WTC11 (cell line): ENCODE results near the gene SOX6. TPM values are rescaled to one million over a fixed set of nuclear protein-coding genes. Genes with fewer than 3 reads are reported as not detected.

Experiments used
- ATAC-seq: fragments of 200-7000 bp; cut with Tn5 transposase; 2 replicates; pipeline ENCODE4 v1.10.0; 2021; ENCODE audit warnings: mild to moderate bottlenecking, moderate library complexity
- CTCF ChIA-PET: fragments of 300-600 bp; sonication (Branson Sonifier 250); formaldehyde crosslinking; loops from one replicate; lab custom pipeline; 2021; ENCODE audit warnings: antibody characterized with exemption; lab: Charles Lee
- POLR2A ChIA-PET: fragments of 350-600 bp; sonication (Branson Sonifier 250); formaldehyde crosslinking; loops from one replicate; lab custom pipeline; 2021; ENCODE audit warnings: antibody characterized with exemption; lab: Charles Lee
- DNase-seq: peaks from one replicate; pipeline ENCODE4 v3.0.0; 2021; ENCODE audit warnings: low spot score
- H3K27ac Mint-ChIP-seq: 2 replicates; pipeline ENCODE4 v1.8.0; 2021; ENCODE audit warnings: mixed read lengths
- H3K27me3 Mint-ChIP-seq: 2 replicates; pipeline ENCODE4 v1.8.0; 2021; ENCODE audit warnings: low read depth, mild to moderate bottlenecking, moderate library complexity, mixed read lengths
- H3K36me3 Mint-ChIP-seq: 2 replicates; pipeline ENCODE4 v1.8.0; 2021; ENCODE audit warnings: mixed read lengths
- H3K4me1 Mint-ChIP-seq: 2 replicates; pipeline ENCODE4 v1.8.0; 2022; ENCODE audit warnings: mixed read lengths
- H3K4me3 Mint-ChIP-seq: 2 replicates; pipeline ENCODE4 v1.8.0; 2021; ENCODE audit warnings: mild to moderate bottlenecking, moderate library complexity, mixed read lengths
- H3K9me3 Mint-ChIP-seq: 2 replicates; pipeline ENCODE4 v1.8.0; 2021; ENCODE audit warnings: mixed read lengths
- ATF2 ChIP-seq: sonication (generic); formaldehyde crosslinking; IDR thresholded peaks from 2 replicates; pipeline ENCODE4 v1.8.1; 2022; ENCODE audit warnings: low read depth, missing genetic modification reagents, borderline replicate concordance
- CDX4 ChIP-seq: fragments of 250-450 bp; sonication (Bioruptor Pico); IDR thresholded peaks from 2 replicates; pipeline ENCODE4 v1.9.0; 2021; ENCODE audit warnings: moderate library complexity, mild to moderate bottlenecking, inconsistent platforms, borderline replicate concordance
- CREB1 ChIP-seq: sonication (generic); formaldehyde crosslinking; IDR thresholded peaks from 2 replicates; pipeline ENCODE4 v1.8.0; 2023; ENCODE audit warnings: mild to moderate bottlenecking, missing genetic modification reagents
- CREM ChIP-seq: sonication (generic); formaldehyde crosslinking; IDR thresholded peaks from 2 replicates; pipeline ENCODE4 v1.8.1; 2022; ENCODE audit warnings: mild to moderate bottlenecking, missing genetic modification reagents, moderate library complexity
- E2F5 ChIP-seq: sonication (generic); formaldehyde crosslinking; IDR thresholded peaks from 2 replicates; pipeline ENCODE4 v1.8.1; 2022; ENCODE audit warnings: mild to moderate bottlenecking, moderate library complexity, missing genetic modification reagents
- ELF4 ChIP-seq: sonication (generic); formaldehyde crosslinking; IDR thresholded peaks from 2 replicates; pipeline ENCODE4 v1.8.1; 2022; ENCODE audit warnings: low read depth, mild to moderate bottlenecking, moderate library complexity, missing genetic modification reagents
- EMX1 ChIP-seq: fragments of 250-450 bp; sonication (Bioruptor Pico); IDR thresholded peaks from 2 replicates; pipeline ENCODE4 v1.8.0; 2021; ENCODE audit warnings: mild to moderate bottlenecking
- GRHL2 ChIP-seq: fragments of 250-450 bp; sonication (Bioruptor Pico); IDR thresholded peaks from 2 replicates; pipeline ENCODE4 v1.8.0; 2022; ENCODE audit warnings: mild to moderate bottlenecking, moderate library complexity; ENCODE audit not compliant: insufficient replicate concordance, severe bottlenecking
- IRF1 ChIP-seq: sonication (generic); formaldehyde crosslinking; IDR thresholded peaks from 2 replicates; pipeline ENCODE4 v1.8.0; 2023; ENCODE audit warnings: missing genetic modification reagents
- MXD4 ChIP-seq: fragments of 250-450 bp; sonication (Bioruptor Pico); IDR thresholded peaks from 2 replicates; pipeline ENCODE4 v1.8.0; 2021; ENCODE audit warnings: mild to moderate bottlenecking, moderate library complexity, borderline replicate concordance
- NFATC4 ChIP-seq: fragments of 250-450 bp; sonication (Bioruptor Pico); IDR thresholded peaks from 2 replicates; pipeline ENCODE4 v1.9.0; 2021; ENCODE audit warnings: mild to moderate bottlenecking
- NR2C2 ChIP-seq: sonication (generic); formaldehyde crosslinking; IDR thresholded peaks from 2 replicates; pipeline ENCODE4 v1.8.0; 2022; ENCODE audit warnings: mild to moderate bottlenecking, missing genetic modification reagents
- OVOL2 ChIP-seq: fragments of 250-450 bp; sonication (Bioruptor Pico); IDR thresholded peaks from 2 replicates; pipeline ENCODE4 v1.9.0; 2021; ENCODE audit warnings: mild to moderate bottlenecking, borderline replicate concordance
- PREB ChIP-seq: sonication (generic); formaldehyde crosslinking; IDR thresholded peaks from 2 replicates; pipeline ENCODE4 v1.8.1; 2022; ENCODE audit warnings: mild to moderate bottlenecking, missing genetic modification reagents, moderate library complexity, borderline replicate concordance
- PRRX2 ChIP-seq: fragments of 250-450 bp; sonication (Bioruptor Pico); IDR thresholded peaks from 2 replicates; pipeline ENCODE4 v1.8.0; 2021; ENCODE audit warnings: mild to moderate bottlenecking
- RELA ChIP-seq: sonication (generic); formaldehyde crosslinking; IDR thresholded peaks from 2 replicates; pipeline ENCODE4 v1.8.1; 2022; ENCODE audit warnings: missing genetic modification reagents, mild to moderate bottlenecking, borderline replicate concordance
- SMAD4 ChIP-seq: sonication (generic); formaldehyde crosslinking; IDR thresholded peaks from 2 replicates; pipeline ENCODE4 v1.8.0; 2022; ENCODE audit warnings: mild to moderate bottlenecking, missing genetic modification reagents
- SP1 ChIP-seq: sonication (generic); formaldehyde crosslinking; conservative IDR thresholded peaks from 2 replicates; pipeline ENCODE4 v1.8.1; 2022; ENCODE audit warnings: missing genetic modification reagents
- TCF7 ChIP-seq: sonication (generic); formaldehyde crosslinking; IDR thresholded peaks from 2 replicates; pipeline ENCODE4 v1.8.0; 2022; ENCODE audit warnings: mild to moderate bottlenecking, low read depth, missing genetic modification reagents, moderate library complexity
- TEAD1 ChIP-seq: sonication (generic); formaldehyde crosslinking; IDR thresholded peaks from 2 replicates; pipeline ENCODE4 v1.8.0; 2022; ENCODE audit warnings: mild to moderate bottlenecking, missing genetic modification reagents
- TP53 ChIP-seq: sonication (generic); formaldehyde crosslinking; IDR thresholded peaks from 2 replicates; pipeline ENCODE4 v1.8.1; 2023; ENCODE audit warnings: mild to moderate bottlenecking, missing genetic modification reagents
- USF2 ChIP-seq: sonication (generic); formaldehyde crosslinking; IDR thresholded peaks from 2 replicates; pipeline ENCODE4 v1.8.1; 2023; ENCODE audit warnings: mild to moderate bottlenecking, missing genetic modification reagents, moderate library complexity
- ZBTB43 ChIP-seq: sonication (generic); formaldehyde crosslinking; IDR thresholded peaks from 2 replicates; pipeline ENCODE4 v1.8.1; 2023; ENCODE audit warnings: mild to moderate bottlenecking, missing genetic modification reagents
- ZNF232 ChIP-seq: sonication (generic); formaldehyde crosslinking; IDR thresholded peaks from 2 replicates; pipeline ENCODE4 v1.8.0; 2022; ENCODE audit warnings: mild to moderate bottlenecking, missing genetic modification reagents
- ZNF317 ChIP-seq: sonication (generic); formaldehyde crosslinking; IDR thresholded peaks from 2 replicates; pipeline ENCODE4 v1.8.1; 2023; ENCODE audit warnings: low read depth, mild to moderate bottlenecking, moderate library complexity, missing genetic modification reagents, borderline replicate concordance
- ZNF423 ChIP-seq: fragments of 250-450 bp; sonication (Bioruptor Pico); IDR thresholded peaks from 2 replicates; pipeline ENCODE4 v2.1.2; 2022; ENCODE audit warnings: mild to moderate bottlenecking, moderate library complexity
- ZNF425 ChIP-seq: fragments of 250-450 bp; sonication (Bioruptor Pico); conservative IDR thresholded peaks from 2 replicates; pipeline ENCODE4 v1.9.0; 2021; ENCODE audit warnings: mild to moderate bottlenecking
- ZNF671 ChIP-seq: fragments of 250-450 bp; sonication (Bioruptor Pico); IDR thresholded peaks from 2 replicates; pipeline ENCODE4 v1.8.0; 2021; ENCODE audit warnings: mild to moderate bottlenecking
- total RNA-seq: library from RNA; stranded (reverse); gene quantifications from 3 replicates; pipeline ENCODE4 v1.2.3, GENCODE V29; 2021

Gene SOX6
- total RNA-seq, 1 experiment from 2014 or later = 0.13 TPM

- TF ChIP-seq ZNF423 (CRISPR knock-in tag) (no peak), CDX4 (CRISPR knock-in tag) (no peak), ZNF671 (CRISPR knock-in tag) (no peak), TCF7 (CRISPR knock-in tag) (no peak), ZNF317 (no peak), SP1 (CRISPR knock-in tag) (no peak), TP53 (no peak), ATF2 (CRISPR knock-in tag) (no peak), GRHL2 (no peak), MXD4 (CRISPR knock-in tag) (no peak)
Measured at GRCh38 chr11:16036218-16036617, 320.1 kb downstream of the SOX6 start (continued).

- no peak for DNase-seq
- H3K27me3 Mint-ChIP-seq = no peaks in the 10 kb centered on the region
- H3K9me3 Mint-ChIP-seq = no peaks in the 10 kb centered on the region
- ChIA-PET CTCF (no interaction called here), POLR2A (no interaction called here)
- H3K4me1 Mint-ChIP-seq = no peaks in the 10 kb centered on the region
- ATAC-seq = no peak
- H3K27ac Mint-ChIP-seq = no peak overlapping the region
- H3K36me3 Mint-ChIP-seq = no peaks in the 10 kb centered on the region
- TF ChIP-seq ZNF232 (CRISPR knock-in tag) (no peak), ZNF423 (CRISPR knock-in tag) (no peak), NR2C2 (CRISPR knock-in tag) (no peak), ELF4 (CRISPR knock-in tag) (no peak), OVOL2 (CRISPR knock-in tag) (no peak), E2F5 (no peak), IRF1 (CRISPR knock-in tag) (no peak), CREB1 (CRISPR knock-in tag) (no peak), CREM (no peak), USF2 (CRISPR knock-in tag) (no peak), TEAD1 (CRISPR knock-in tag) (no peak), NFATC4 (CRISPR knock-in tag) (no peak), SMAD4 (CRISPR knock-in tag) (no peak), ZBTB43 (CRISPR knock-in tag) (no peak), RELA (CRISPR knock-in tag) (no peak), EMX1 (CRISPR knock-in tag) (no peak), PRRX2 (CRISPR knock-in tag) (no peak), ZNF425 (CRISPR knock-in tag) (no peak), PREB (CRISPR knock-in tag) (no peak)
- no peak overlapping the region for H3K4me3 Mint-ChIP-seq
Measured at GRCh38 chr11:16034074-16034473, 322.3 kb downstream of the SOX6 start.
